ENCODE measurements around the gene RWDD4. TPM values are rescaled to one million over a fixed set of nuclear protein-coding genes. Genes with fewer than 3 reads are reported as not detected.

RWDD4 gene
- total RNA-seq, 1 donor from 2014 or later, result 14.8 TPM

GRCh38 chr4:183610613-183611012 is 48.4 kb downstream of the RWDD4 start:
- H3K36me3 Mint-ChIP-seq, result no peaks in the 10 kb centered on the region
- peaks cover 14% of the 10 kb centered on the region for H3K27me3 Mint-ChIP-seq (ENCODE audit: low read depth)
- DNase-seq (ENCODE audit: low spot score in 2 of 2, unreplicated experiment in 2 of 2), result no peak
- H3K4me1 Mint-ChIP-seq, result peaks cover 26% of the 10 kb centered on the region
- H3K27ac Mint-ChIP-seq, result peak overlapping the region; percentile 86
- no peaks in the 10 kb centered on the region for H3K9me3 Mint-ChIP-seq
- no peak for TF ChIP-seq CTCF (IDR thresholded peaks at IDR 0.05; ENCODE audit: unreplicated experiment)
- peak overlapping the region; percentile 7 for H3K4me3 Mint-ChIP-seq

GRCh38 chr4:183610033-183610432 is 49.0 kb downstream of the RWDD4 start:
- H3K4me3 Mint-ChIP-seq, result no peak overlapping the region
- no peak for DNase-seq (ENCODE audit: low spot score in 2 of 2, unreplicated experiment in 2 of 2)
- no peak for TF ChIP-seq CTCF (IDR thresholded peaks at IDR 0.05; ENCODE audit: unreplicated experiment)
- H3K27ac Mint-ChIP-seq, result peak overlapping the region; percentile 86
- H3K4me1 Mint-ChIP-seq, result peaks cover 26% of the 10 kb centered on the region
- H3K27me3 Mint-ChIP-seq (ENCODE audit: low read depth), result peaks cover 11% of the 10 kb centered on the region
- no peaks in the 10 kb centered on the region for H3K36me3 Mint-ChIP-seq
- no peaks in the 10 kb centered on the region for H3K9me3 Mint-ChIP-seq

GRCh38 chr4:183609151-183609550 is 49.8 kb downstream of the RWDD4 start:
- Mint-ChIP-seq H3K9me3 (no peaks in the 10 kb centered on the region), H3K4me1 (peaks cover 26% of the 10 kb centered on the region), H3K27ac (no peak overlapping the region), H3K36me3 (no peaks in the 10 kb centered on the region), H3K4me3 (no peak overlapping the region), H3K27me3 (ENCODE audit: low read depth) (peaks cover 7% of the 10 kb centered on the region)
- DNase-seq (ENCODE audit: low spot score in 2 of 2, unreplicated experiment in 2 of 2), result no peak
- no peak for TF ChIP-seq CTCF (IDR thresholded peaks at IDR 0.05; ENCODE audit: unreplicated experiment)

GRCh38 chr4:183607894-183608293 is 51.1 kb downstream of the RWDD4 start:
- H3K4me3 Mint-ChIP-seq, result no peak overlapping the region
- no peak for DNase-seq (ENCODE audit: low spot score in 2 of 2, unreplicated experiment in 2 of 2)
- no peak for TF ChIP-seq CTCF (IDR thresholded peaks at IDR 0.05; ENCODE audit: unreplicated experiment)
- H3K4me1 Mint-ChIP-seq, result peaks cover 26% of the 10 kb centered on the region
- H3K9me3 Mint-ChIP-seq, result no peaks in the 10 kb centered on the region
- H3K27ac Mint-ChIP-seq, result no peak overlapping the region
- no peaks in the 10 kb centered on the region for H3K36me3 Mint-ChIP-seq
- H3K27me3 Mint-ChIP-seq (ENCODE audit: low read depth), result peaks cover 4% of the 10 kb centered on the region

- H3K9me3 Mint-ChIP-seq, result peaks cover 11% of the 10 kb centered on the region
- H3K27ac Mint-ChIP-seq, result no peak overlapping the region
- H3K36me3 Mint-ChIP-seq, result no peaks in the 10 kb centered on the region
Observed at GRCh38 chr4:183602557-183603027, 56.4 kb downstream of the RWDD4 start.

More at GRCh38 chr4:183602557-183603027, 56.4 kb downstream of the RWDD4 start:
- Mint-ChIP-seq H3K4me3 (no peak overlapping the region), H3K27me3 (ENCODE audit: low read depth) (peaks cover 3% of the 10 kb centered on the region), H3K4me1 (peaks cover 2% of the 10 kb centered on the region)
- no peak for TF ChIP-seq CTCF (IDR thresholded peaks at IDR 0.05; ENCODE audit: unreplicated experiment)
- DNase-seq (ENCODE audit: low spot score in 2 of 2, unreplicated experiment in 2 of 2), result no peak

All from mesothelial cell of epicardium (in vitro differentiated cells).